GM13977 (cell line): ENCODE results near the gene LURAP1L.

Experiments
- DNase-seq: peaks from one replicate; pipeline ENCODE4 v3.0.0; 2012; ENCODE audit warnings: low spot score
- in situ Hi-C: fragments of 300-500 bp; cut with MboI; formaldehyde crosslinking; loops from one replicate; pipeline ENCODE4 v1.12.0; 2022; ENCODE audit warnings: low sequenced_read_pairs, low pct_unique_long_range_greater_than_20kb, mixed read lengths, inconsistent platforms; ENCODE audit not compliant: unreplicated experiment
- TF ChIP-seq, protein P1 (sequence below): IDR thresholded peaks from 2 replicates; pipeline ENCODE4 v1.5.1; 2012; ENCODE audit warnings: mild to moderate bottlenecking, control low read depth; ENCODE audit not compliant: insufficient read depth; ENCODE audit errors: extremely low read depth, missing control alignments

The LURAP1L gene, protein sequence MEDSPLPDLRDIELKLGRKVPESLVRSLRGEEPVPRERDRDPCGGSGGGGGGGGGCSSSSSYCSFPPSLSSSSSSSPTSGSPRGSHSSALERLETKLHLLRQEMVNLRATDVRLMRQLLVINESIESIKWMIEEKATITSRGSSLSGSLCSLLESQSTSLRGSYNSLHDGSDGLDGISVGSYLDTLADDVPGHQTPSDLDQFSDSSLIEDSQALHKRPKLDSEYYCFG

DNA sequence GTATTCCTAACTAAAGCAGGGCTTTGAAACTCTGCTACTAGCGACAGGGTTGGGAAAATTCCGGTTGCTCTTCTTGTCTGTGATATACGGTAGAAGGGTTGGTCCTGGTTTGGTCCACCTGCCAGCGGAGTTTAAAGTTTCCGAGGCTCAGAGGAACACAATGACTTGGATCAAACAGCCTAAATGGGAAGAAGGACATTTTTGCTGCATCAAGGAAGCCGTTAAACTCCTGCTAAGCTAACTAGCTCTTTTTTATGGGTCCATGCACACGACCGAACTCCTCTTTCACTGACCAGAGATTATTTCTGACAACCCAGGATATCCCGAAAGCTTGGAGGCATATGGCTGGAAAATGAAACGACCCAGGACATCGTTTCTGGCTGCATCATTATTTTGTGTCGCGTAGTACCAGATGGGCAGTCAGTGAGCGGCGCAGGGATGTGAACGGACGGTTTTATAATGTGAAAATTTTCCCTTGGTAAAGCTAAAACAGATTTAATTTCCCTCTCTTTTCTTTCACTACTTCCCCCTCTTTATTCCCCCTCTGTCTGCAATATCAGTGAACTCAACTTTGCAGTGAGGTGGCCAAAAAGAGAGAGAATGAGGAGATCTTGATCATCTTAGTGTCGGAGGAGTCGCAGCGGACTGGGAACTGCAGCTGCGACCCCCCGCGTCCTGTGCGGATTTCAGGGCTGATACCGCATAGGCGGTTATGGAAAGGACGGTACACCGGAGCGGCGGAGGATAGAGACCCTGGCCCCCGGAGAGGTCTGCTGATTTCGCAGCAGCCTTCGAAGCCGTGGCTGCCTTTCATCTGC lies at the start of gene LURAP1L:
TSS of gene LURAP1L (plus strand) at position 160 of the 818 bp plus-strand sequence. CDS start 696 bp downstream, outside the sequence.
- TF ChIP-seq, protein P1, sequence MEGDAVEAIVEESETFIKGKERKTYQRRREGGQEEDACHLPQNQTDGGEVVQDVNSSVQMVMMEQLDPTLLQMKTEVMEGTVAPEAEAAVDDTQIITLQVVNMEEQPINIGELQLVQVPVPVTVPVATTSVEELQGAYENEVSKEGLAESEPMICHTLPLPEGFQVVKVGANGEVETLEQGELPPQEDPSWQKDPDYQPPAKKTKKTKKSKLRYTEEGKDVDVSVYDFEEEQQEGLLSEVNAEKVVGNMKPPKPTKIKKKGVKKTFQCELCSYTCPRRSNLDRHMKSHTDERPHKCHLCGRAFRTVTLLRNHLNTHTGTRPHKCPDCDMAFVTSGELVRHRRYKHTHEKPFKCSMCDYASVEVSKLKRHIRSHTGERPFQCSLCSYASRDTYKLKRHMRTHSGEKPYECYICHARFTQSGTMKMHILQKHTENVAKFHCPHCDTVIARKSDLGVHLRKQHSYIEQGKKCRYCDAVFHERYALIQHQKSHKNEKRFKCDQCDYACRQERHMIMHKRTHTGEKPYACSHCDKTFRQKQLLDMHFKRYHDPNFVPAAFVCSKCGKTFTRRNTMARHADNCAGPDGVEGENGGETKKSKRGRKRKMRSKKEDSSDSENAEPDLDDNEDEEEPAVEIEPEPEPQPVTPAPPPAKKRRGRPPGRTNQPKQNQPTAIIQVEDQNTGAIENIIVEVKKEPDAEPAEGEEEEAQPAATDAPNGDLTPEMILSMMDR = no peak
- peak; percentile 18 for DNase-seq
- in situ Hi-C loops = no loop called here

DNA sequence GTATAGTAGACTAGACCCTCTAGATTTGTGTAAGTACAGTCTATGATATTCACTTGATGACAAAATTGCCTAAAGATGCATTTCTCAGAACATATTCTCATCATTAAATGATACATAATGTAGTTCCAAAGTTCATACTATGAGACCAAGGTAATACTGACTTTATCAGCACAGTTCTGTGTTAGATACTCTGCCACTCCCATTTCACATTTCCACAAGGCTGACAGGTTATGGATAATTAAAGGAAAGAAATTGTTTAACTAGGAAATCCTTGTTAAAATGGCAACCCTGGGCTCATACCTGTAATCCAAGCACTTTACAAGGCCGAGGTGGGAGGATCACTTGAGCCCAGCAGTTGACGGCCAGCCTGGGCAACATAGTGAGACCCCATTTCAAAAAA lies 48.0 kb upstream of the LURAP1L start:
- no peak for DNase-seq
- in situ Hi-C loops = no loop called here

DNA sequence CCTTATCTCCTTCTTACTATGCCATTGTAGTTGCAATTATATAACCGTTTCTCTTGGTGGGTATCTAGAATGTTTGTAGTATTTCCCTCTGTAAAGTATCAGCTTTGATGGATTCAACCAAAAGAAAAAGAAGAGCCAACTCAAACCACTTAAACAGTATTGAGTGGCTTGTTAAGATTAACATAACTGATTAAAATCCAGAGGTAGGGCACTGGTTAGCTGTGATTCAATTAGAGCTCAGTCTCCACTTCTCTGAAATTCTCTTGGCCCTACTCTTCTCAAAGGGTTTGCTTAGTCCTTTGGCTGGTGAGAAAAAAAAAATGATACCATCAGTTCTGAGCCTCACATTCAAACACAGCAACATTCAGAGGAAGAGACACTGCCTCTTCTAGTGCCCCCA lies 44.6 kb upstream of the LURAP1L start:
- DNase-seq = no peak
- TF ChIP-seq, protein P1 = no peak
- in situ Hi-C loops = no loop called here

More for the DNA sequence above, 48.0 kb upstream of the LURAP1L start:
- TF ChIP-seq, protein P1 = no peak

DNA sequence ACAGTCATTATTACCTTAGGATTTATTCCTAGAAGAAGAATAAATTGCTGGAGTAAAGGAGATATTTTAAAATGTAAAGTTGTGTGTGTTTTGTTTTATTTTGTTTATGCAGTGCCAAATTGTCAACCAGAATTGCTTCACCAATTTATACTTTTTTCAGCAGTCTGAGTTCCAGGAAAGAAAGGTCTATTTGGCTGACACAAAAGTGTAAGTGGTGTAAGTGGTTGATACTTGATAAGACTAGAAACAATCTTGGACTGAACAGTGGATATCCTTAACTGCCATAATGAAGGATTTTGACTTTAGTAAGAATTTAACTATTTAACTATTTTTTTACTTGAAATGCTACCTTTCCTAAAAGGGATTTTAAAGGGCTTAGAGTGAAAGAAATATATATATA lies 43.9 kb upstream of the LURAP1L start:
- TF ChIP-seq, protein P1 = no peak
- no peak for DNase-seq
- in situ Hi-C loops = no loop called here

DNA sequence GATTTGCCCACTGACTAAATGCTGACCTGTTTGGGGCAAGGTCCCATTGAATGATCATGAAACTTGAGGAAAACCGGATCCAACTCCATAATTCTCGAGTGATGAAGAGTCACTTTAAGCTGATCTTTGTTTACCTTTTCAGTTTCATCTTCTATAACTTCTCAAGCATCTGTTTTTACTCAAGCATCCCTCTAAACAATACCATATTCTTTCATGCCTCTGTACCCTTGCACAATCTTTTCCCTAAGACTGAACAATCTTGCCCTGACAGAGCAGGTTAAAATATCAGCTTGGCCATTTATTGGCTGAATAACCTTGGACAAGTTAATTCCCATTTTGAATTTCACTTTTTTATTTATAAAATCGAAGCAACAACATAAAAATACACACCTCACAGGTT lies 41.8 kb upstream of the LURAP1L start:
- TF ChIP-seq, protein P1 = no peak
- in situ Hi-C loops = no loop called here

DNA sequence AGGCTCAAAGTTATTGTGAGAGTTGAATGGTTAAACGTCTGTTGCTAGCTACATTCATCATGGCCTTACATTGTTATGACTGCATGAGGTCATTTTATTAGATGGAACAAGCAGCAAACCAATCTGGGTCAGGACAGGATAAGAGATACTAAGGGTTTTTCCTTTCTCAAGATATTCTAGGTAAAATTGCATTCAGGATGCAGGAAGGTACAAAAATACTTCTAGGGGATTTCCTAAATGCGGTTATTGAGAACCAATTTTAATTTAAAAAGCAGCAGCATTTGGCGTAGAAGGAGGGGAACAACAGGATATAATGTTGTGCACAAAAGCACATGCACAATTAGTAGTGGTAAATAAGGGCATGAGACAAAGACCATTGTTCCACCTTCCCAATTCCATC lies 39.2 kb upstream of the LURAP1L start:
- TF ChIP-seq, protein P1 = no peak
- in situ Hi-C loops = no loop called here

More for the DNA sequence above, 41.8 kb upstream of the LURAP1L start:
- no peak for DNase-seq

More for the DNA sequence above, 39.2 kb upstream of the LURAP1L start:
- DNase-seq = peak; percentile 4
